Colonic mucosa (tissue), 4 donors: ENCODE data around the gene ZNF407. TPM values are rescaled to one million over a fixed set of nuclear protein-coding genes. Genes with fewer than 3 reads are reported as not detected.

Experiments used
- DNase-seq: peaks from one replicate; pipeline ENCODE4 v3.0.0-alpha.2; 2020
- H3K27ac ChIP-seq: fragments of 200-600 bp; one replicate; pipeline ENCODE4 v1.8.0; 2021
- H3K27me3 ChIP-seq: fragments of 200-600 bp; one replicate; pipeline ENCODE4 v1.8.0; 2021
- H3K36me3 ChIP-seq: fragments of 200-600 bp; one replicate; pipeline ENCODE4 v1.8.0; 2021
- H3K4me1 ChIP-seq: fragments of 200-600 bp; one replicate; pipeline ENCODE4 v1.8.0; 2021; ENCODE audit warnings: mild to moderate bottlenecking
- H3K4me3 ChIP-seq: fragments of 200-600 bp; one replicate; pipeline ENCODE4 v1.8.0; 2021
- H3K9ac ChIP-seq, 2 donors: one replicate each; pipeline ENCODE4 v1.7.0; 2013; ENCODE audit warnings: control low read depth in 2 of 2, low read depth in 2 of 2, low read length in 2 of 2
- H3K9me3 ChIP-seq: fragments of 200-600 bp; one replicate; pipeline ENCODE4 v1.8.0; 2021
- intact Hi-C: fragments of 100-400 bp; cut with DNase I; formaldehyde crosslinking; loops from one replicate; pipeline ENCODE4 v1.14.1; 2022
- total RNA-seq, 2 donors: library from RNA; stranded (reverse); fragmentation: NEBNext Ultra II Directional in 1 of 2; extraction: Animal tissue kit (Norgen Biotek cat#: 25700) in 1 of 2; gene quantifications; one replicate each; pipeline ENCODE4 v1.2.1, GENCODE V29; 2021
- TF ChIP-seq, protein P1 (sequence below): fragments of 200-600 bp; IDR thresholded peaks from one replicate; pipeline ENCODE4 v1.8.0; 2022; ENCODE audit warnings: antibody characterized with exemption, mild to moderate bottlenecking
- donor health status: healthy.
- donor health status: DM: no; HTN: no; CAD: no.
- donor health status: DM: no; HTN: no; CAD: no.

The ZNF407 gene
- total RNA-seq, 2 donors from 2014 or later, result 8.1 to 13.1 TPM

DNA sequence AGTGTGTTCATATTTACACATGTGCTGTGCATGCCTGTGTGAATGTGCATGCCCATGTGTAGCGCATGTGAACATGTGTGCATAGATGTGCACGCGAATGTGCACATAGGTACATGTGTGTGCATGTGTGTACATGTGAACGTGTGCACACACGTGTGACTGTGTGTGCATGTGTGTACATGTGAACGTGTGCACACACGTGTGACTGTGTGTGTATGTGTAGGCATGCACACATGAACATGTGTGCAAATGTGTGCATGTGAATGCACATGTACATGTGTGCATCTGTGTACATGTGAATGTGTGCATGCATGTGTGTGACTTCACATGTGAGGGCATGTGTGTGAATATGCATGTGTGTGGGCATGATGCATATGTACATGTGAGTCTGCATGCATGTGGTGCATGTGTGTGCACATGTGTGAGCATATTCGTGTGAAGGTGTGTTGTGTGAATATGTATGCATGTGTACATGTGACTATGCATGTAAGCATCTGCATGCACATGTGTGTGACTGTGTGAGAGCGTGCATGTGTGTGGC is 488.9 kb downstream of the ZNF407 start:
- Histone ChIP-seq H3K27ac (no peak overlapping the region), H3K4me3 (no peak overlapping the region), H3K9me3 (no peaks in the 10 kb centered on the region), H3K4me1 (no peaks in the 10 kb centered on the region), H3K36me3 (no peaks in the 10 kb centered on the region), H3K9ac (no peak overlapping the region), H3K27me3 (no peaks in the 10 kb centered on the region)
- intact Hi-C loops, result no loop called here
- no peak for DNase-seq
- TF ChIP-seq, protein P1, sequence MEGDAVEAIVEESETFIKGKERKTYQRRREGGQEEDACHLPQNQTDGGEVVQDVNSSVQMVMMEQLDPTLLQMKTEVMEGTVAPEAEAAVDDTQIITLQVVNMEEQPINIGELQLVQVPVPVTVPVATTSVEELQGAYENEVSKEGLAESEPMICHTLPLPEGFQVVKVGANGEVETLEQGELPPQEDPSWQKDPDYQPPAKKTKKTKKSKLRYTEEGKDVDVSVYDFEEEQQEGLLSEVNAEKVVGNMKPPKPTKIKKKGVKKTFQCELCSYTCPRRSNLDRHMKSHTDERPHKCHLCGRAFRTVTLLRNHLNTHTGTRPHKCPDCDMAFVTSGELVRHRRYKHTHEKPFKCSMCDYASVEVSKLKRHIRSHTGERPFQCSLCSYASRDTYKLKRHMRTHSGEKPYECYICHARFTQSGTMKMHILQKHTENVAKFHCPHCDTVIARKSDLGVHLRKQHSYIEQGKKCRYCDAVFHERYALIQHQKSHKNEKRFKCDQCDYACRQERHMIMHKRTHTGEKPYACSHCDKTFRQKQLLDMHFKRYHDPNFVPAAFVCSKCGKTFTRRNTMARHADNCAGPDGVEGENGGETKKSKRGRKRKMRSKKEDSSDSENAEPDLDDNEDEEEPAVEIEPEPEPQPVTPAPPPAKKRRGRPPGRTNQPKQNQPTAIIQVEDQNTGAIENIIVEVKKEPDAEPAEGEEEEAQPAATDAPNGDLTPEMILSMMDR, result no peak

DNA sequence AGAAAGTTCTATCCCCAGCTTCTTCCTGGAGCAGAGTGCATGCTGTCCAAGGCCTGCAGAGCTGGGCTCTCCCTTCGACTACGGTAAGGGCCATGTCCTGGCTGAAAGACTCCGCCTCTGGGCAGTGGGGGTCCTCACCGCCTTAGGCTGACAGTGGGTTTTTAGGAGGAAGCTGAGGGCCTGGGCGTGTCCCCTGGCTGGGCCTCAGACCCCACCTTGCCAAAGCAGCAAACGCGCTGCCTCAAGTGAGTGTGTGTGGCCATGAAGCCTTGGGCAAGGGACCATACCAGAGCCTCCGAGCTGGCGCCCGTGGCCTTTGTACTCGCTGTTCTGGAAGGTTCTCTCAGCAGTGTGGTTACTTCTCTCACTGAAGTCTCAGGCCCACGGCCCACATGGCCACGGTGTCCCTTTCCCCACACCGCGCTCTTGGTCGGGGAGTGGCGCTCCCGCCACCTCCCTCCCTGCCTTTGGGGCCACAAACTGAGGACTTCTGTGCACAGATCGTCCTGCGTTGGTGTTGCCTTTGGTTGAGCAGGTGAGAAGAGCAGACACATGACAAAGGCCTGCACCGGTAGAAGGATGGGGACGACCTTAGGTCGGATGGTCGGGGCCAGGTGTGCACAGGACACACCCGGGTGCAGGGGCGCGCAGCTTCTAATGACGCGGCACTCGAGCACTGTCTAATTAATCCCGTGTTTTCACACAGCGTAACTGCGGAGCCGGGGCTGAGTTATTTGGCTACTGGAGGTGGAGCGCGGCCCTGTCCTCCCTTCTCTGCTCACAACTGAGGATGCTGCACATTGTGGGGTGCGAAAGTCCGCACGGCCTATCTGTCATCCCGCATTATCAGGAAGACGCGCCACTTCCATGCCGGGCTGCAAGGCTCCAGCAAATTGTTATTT is 489.7 kb downstream of the ZNF407 start:
- no peaks in the 10 kb centered on the region for H3K9me3 ChIP-seq
- H3K27ac ChIP-seq, result no peak overlapping the region
- TF ChIP-seq, protein P1, result no peak
- no peaks in the 10 kb centered on the region for H3K4me1 ChIP-seq
- H3K9ac ChIP-seq, result no peak overlapping the region
- no peak for DNase-seq
- no peak overlapping the region for H3K4me3 ChIP-seq
- no peaks in the 10 kb centered on the region for H3K27me3 ChIP-seq
- no peaks in the 10 kb centered on the region for H3K36me3 ChIP-seq
- intact Hi-C loops, result no loop called here

DNA sequence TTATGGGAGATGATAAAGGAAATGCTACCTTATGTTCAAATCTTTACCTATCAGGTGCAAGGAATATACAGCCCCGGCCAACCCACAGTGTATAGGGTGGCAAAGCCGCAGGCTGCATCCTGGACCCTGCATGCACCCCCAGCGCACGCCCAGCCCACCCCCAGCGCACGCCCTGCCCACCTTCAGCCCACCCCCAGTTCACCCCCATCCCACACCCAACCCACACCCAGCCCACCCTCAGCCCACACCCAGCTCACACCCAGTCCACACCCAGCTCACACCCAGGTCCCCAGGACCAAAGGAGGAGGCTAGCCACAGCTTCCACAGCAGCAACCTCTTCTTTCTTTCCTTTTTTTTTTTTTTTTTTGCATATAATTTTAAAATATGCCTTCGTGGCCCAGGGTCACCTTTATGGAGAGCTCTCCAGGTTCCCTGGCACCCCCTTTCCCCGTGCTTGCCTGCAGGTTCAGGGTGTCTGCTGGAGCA is 490.4 kb downstream of the ZNF407 start:
- H3K27me3 ChIP-seq, result no peaks in the 10 kb centered on the region
- H3K27ac ChIP-seq, result no peak overlapping the region
- H3K9ac ChIP-seq, result no peak overlapping the region
- no peaks in the 10 kb centered on the region for H3K4me1 ChIP-seq
- H3K36me3 ChIP-seq, result no peaks in the 10 kb centered on the region
- intact Hi-C loops, result no loop called here
- no peak for DNase-seq
- H3K4me3 ChIP-seq, result no peak overlapping the region
- H3K9me3 ChIP-seq, result no peaks in the 10 kb centered on the region
- TF ChIP-seq, protein P1, result no peak

DNA sequence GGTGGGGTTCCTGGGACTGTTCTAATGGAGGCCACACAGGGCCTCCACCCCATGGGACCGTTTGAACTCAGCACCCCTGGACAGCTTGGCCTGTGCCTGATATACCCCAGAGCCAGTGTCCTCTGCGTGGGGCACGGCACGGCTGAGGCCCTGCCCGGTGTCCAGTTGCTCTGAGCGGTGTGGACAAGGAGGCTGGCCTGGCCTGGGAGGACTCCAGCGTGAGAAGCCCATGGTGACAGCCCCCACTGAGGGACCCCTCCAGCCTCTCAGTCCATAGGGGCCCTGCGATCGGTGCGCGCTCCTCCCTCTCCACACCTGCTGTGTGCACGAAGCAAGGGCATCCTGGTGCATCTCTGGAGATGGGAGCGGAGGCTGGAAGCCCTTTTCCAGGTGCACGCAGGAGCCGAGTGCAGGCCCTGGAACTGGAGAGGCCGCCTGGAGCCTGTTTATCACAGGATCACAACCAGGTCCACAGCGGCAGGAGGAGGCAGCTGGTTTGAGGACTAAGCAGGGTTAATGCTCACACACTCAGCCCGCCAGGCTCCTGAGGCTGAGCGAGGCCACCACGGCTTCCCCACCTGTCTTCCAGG is 491.0 kb downstream of the ZNF407 start:
- Histone ChIP-seq H3K9me3 (no peaks in the 10 kb centered on the region), H3K4me1 (no peaks in the 10 kb centered on the region), H3K27me3 (no peaks in the 10 kb centered on the region), H3K36me3 (no peaks in the 10 kb centered on the region), H3K9ac (no peak overlapping the region), H3K4me3 (no peak overlapping the region), H3K27ac (no peak overlapping the region)
- TF ChIP-seq, protein P1, result no peak
- intact Hi-C loops, result no loop called here
- no peak for DNase-seq

DNA sequence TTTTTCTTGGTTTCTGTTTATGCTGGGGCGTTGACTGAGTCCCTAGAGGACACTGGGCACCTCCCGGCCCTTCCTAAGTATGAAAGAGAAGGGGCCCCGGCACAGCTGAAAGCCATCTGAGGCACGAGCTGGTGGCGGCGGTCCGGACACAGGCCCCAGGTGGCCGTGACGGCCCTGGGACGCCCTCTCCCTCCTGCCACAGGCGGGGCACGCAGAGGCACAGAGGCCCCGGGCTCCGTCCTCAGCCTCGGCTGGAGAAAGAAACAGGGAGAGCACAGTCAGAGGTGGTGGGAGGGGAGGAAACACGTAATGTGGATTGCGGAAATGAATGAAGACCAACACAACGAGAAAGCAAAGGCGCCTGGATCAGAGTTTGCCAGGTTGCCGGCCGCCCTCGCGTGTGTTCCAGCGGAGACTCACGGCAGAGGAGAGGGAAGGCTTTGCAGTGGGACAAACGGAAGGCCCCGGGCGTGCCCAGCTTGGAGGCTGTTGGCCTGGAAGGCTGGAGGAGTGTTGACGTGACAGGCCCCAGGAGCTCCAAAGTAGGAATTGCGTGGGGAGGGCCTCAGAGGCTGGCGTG is 492.2 kb downstream of the ZNF407 start:
- intact Hi-C loops, result no loop called here
- Histone ChIP-seq H3K4me1 (no peaks in the 10 kb centered on the region), H3K27me3 (no peaks in the 10 kb centered on the region), H3K9me3 (no peaks in the 10 kb centered on the region), H3K9ac (no peak overlapping the region), H3K36me3 (no peaks in the 10 kb centered on the region), H3K4me3 (no peak overlapping the region), H3K27ac (no peak overlapping the region)
- TF ChIP-seq, protein P1, result no peak
- no peak for DNase-seq
